H1 (cell line): Measurements from ENCODE around the gene MTARC2. TPM values are rescaled to one million over a fixed set of nuclear protein-coding genes. Genes with fewer than 3 reads are reported as not detected.

Experiments
- BCL11A ChIP-seq, 2 experiments: IDR thresholded peaks; one replicate each; pipeline ENCODE4 v1.6.1; 2011; ENCODE audit warnings: low read depth in 2 of 2, low read length in 2 of 2, mild to moderate bottlenecking in 2 of 2
- CEBPB ChIP-seq: IDR thresholded peaks from 2 replicates; pipeline ENCODE4 v1.6.1; 2012; ENCODE audit warnings: low read depth, low read length
- CTCF ChIP-seq, 3 experiments: IDR thresholded peaks; 1 replicate in 2 of 3; 2 replicates in 1 of 3; pipeline versions ENCODE4 v1.5.1 to v1.6.1; 2011; ENCODE audit warnings: low read length in 3 of 3, mild to moderate bottlenecking in 3 of 3, inconsistent platforms in 2 of 3, low read depth in 1 of 3, moderate library complexity in 1 of 3; ENCODE audit not compliant: insufficient read depth in 1 of 3; ENCODE audit errors: control extremely low read depth in 1 of 3
- HDAC6 ChIP-seq: IDR thresholded peaks from one replicate; pipeline ENCODE4 v1.7.1; 2012; ENCODE audit warnings: low read depth, mild to moderate bottlenecking, inconsistent platforms, low read length, moderate library complexity
- KDM1A ChIP-seq: fragments of 200-600, 300-600 bp; sonication (generic); IDR thresholded peaks from 2 replicates; pipeline ENCODE4 v1.7.1; 2016; ENCODE audit warnings: mild to moderate bottlenecking, low read length, borderline replicate concordance
- PHF8 ChIP-seq: fragments of 200-600 bp; sonication (generic); conservative IDR thresholded peaks from 2 replicates; pipeline ENCODE4 v1.7.1; 2012; ENCODE audit warnings: low read depth, mild to moderate bottlenecking, inconsistent platforms, low read length, moderate library complexity
- SIX5 ChIP-seq: IDR thresholded peaks from 2 replicates; pipeline ENCODE4 v1.6.1; 2011; ENCODE audit warnings: mild to moderate bottlenecking, low read depth, low read length
- SP4 ChIP-seq: IDR thresholded peaks from 2 replicates; pipeline ENCODE4 v1.6.1; 2012; ENCODE audit warnings: low read length, inconsistent platforms
- polyA plus RNA-seq, 7 experiments: library from polyadenylated mRNA; depleted of rRNA in 3 of 7; stranded (reverse) in 5 of 7; unstranded in 2 of 7; fragments of >200 nt in 5 of 7; fragments of 200-250 nt in 2 of 7; gene quantifications; 1 replicate in 5 of 7; 2 replicates in 1 of 7; 4 replicates in 1 of 7; pipeline versions ENCODE4 v1.2.1 to v1.2.3, GENCODE V29; 2011 to 2013; ENCODE audit warnings: missing spikeins in 2 of 7, mixed read lengths in 2 of 7
- total RNA-seq: library from RNA; stranded (reverse); fragmentation: NEBNext Ultra II Directional; extraction: Animal tissue kit (Norgen Biotek cat#: 25700); gene quantifications from 2 replicates; pipeline ENCODE4 v1.2.1, GENCODE V29; 2021

MTARC2 gene
- total and polyA plus RNA-seq, 2 of the 8 experiments (the other 6 are each of a cell fraction or from before 2014, with no cell fraction given) = 7.2 to 7.9 TPM

GRCh38 chr1:220776720-220777326, 28.7 kb downstream of the MTARC2 start (continued):
- TF ChIP-seq CTCF (IDR thresholded peaks at IDR 0.05; ENCODE audit: control extremely low read depth in 1 of 3, insufficient read depth in 1 of 3, low read depth in 1 of 3, low read length in 3 of 3) = peak; percentile 73 to 86 (median 82)
- TF ChIP-seq BCL11A (IDR thresholded peaks at IDR 0.05; ENCODE audit: low read depth in 2 of 2, low read length in 2 of 2) = no peak
- no peak for TF ChIP-seq HDAC6
- TF ChIP-seq KDM1A = no peak
- no peak for TF ChIP-seq SIX5
- no peak for TF ChIP-seq CEBPB
- no peak for TF ChIP-seq SP4
- no peak for TF ChIP-seq PHF8
